ENCODE data around the gene QRFPR.

QRFPR gene

GRCh38 chr4:121336706-121337105 is 44.1 kb downstream of the QRFPR start:
- Histone ChIP-seq H3K27me3 (ENCODE audit: low read depth, low read length) (no peaks in the 10 kb centered on the region), H2AFZ (ENCODE audit: low read depth, low read length) (no peak overlapping the region), H3K79me2 (ENCODE audit: low read length) (no peaks in the 10 kb centered on the region), H3K36me3 (replicated peaks; ENCODE audit: low read depth, low read length) (no peaks in the 10 kb centered on the region), H3K4me3 (ENCODE audit: low read length) (no peak overlapping the region), H3K9ac (ENCODE audit: low read length) (no peak overlapping the region), H3K9me3 (ENCODE audit: insufficient read depth, low read length) (no peaks in the 10 kb centered on the region), H4K20me1 (ENCODE audit: insufficient read depth, low read length) (no peaks in the 10 kb centered on the region), H3K4me2 (ENCODE audit: low read length) (no peak overlapping the region), H3K27ac (ENCODE audit: low read length) (no peak overlapping the region), H3K4me1 (ENCODE audit: low read length) (peaks cover 4% of the 10 kb centered on the region; the same call in 1 of the 2 replicates)
- TF ChIP-seq EZH2phosphoT487 (IDR thresholded peaks at IDR 0.05; ENCODE audit: low read depth) (no peak), CTCF (IDR thresholded peaks at IDR 0.05; ENCODE audit: low read depth, low read length) (no peak)

GRCh38 chr4:121330180-121330665 is 50.6 kb downstream of the QRFPR start:
- Histone ChIP-seq H2AFZ (ENCODE audit: low read depth, low read length) (no peak overlapping the region), H3K4me1 (ENCODE audit: low read length) (peaks cover 4% of the 10 kb centered on the region; the same call in 1 of the 2 replicates), H3K36me3 (replicated peaks; ENCODE audit: low read depth, low read length) (no peaks in the 10 kb centered on the region), H4K20me1 (ENCODE audit: insufficient read depth, low read length) (no peaks in the 10 kb centered on the region), H3K27ac (ENCODE audit: low read length) (no peak overlapping the region), H3K27me3 (ENCODE audit: low read depth, low read length) (peaks cover 30% of the 10 kb centered on the region), H3K4me2 (ENCODE audit: low read length) (no peak overlapping the region), H3K79me2 (ENCODE audit: low read length) (no peaks in the 10 kb centered on the region), H3K9ac (ENCODE audit: low read length) (no peak overlapping the region), H3K4me3 (ENCODE audit: low read length) (no peak overlapping the region), H3K9me3 (ENCODE audit: insufficient read depth, low read length) (no peaks in the 10 kb centered on the region)
- TF ChIP-seq EZH2phosphoT487 (IDR thresholded peaks at IDR 0.05; ENCODE audit: low read depth) (no peak), CTCF (IDR thresholded peaks at IDR 0.05; ENCODE audit: low read depth, low read length) (no peak)

- TF ChIP-seq CTCF (IDR thresholded peaks at IDR 0.05; ENCODE audit: low read depth, low read length) (no peak), EZH2phosphoT487 (IDR thresholded peaks at IDR 0.05; ENCODE audit: low read depth) (no peak)
- H3K27ac ChIP-seq (ENCODE audit: low read length): no peak overlapping the region
- no peaks in the 10 kb centered on the region for H3K9me3 ChIP-seq (ENCODE audit: insufficient read depth, low read length)
- H3K9ac ChIP-seq (ENCODE audit: low read length): no peak overlapping the region
- no peaks in the 10 kb centered on the region for H4K20me1 ChIP-seq (ENCODE audit: insufficient read depth, low read length)
- H3K4me3 ChIP-seq (ENCODE audit: low read length): no peak overlapping the region
- H3K36me3 ChIP-seq (replicated peaks; ENCODE audit: low read depth, low read length): no peaks in the 10 kb centered on the region
- H3K27me3 ChIP-seq (ENCODE audit: low read depth, low read length): peaks cover 49% of the 10 kb centered on the region
- H2AFZ ChIP-seq (ENCODE audit: low read depth, low read length): no peak overlapping the region
- no peaks in the 10 kb centered on the region for H3K4me1 ChIP-seq (ENCODE audit: low read length)
- H3K4me2 ChIP-seq (ENCODE audit: low read length): no peak overlapping the region
- no peaks in the 10 kb centered on the region for H3K79me2 ChIP-seq (ENCODE audit: low read length)
These were observed 54.2 kb downstream of the QRFPR start for GRCh38 chr4:121326597-121326996.

- Histone ChIP-seq H3K27me3 (ENCODE audit: low read depth, low read length) (peaks cover 43% of the 10 kb centered on the region), H3K79me2 (ENCODE audit: low read length) (no peaks in the 10 kb centered on the region), H3K27ac (ENCODE audit: low read length) (no peak overlapping the region), H3K36me3 (replicated peaks; ENCODE audit: low read depth, low read length) (no peaks in the 10 kb centered on the region), H2AFZ (ENCODE audit: low read depth, low read length) (no peak overlapping the region), H3K4me1 (ENCODE audit: low read length) (no peaks in the 10 kb centered on the region), H4K20me1 (ENCODE audit: insufficient read depth, low read length) (no peaks in the 10 kb centered on the region), H3K9ac (ENCODE audit: low read length) (no peak overlapping the region), H3K4me3 (ENCODE audit: low read length) (no peak overlapping the region), H3K4me2 (ENCODE audit: low read length) (no peak overlapping the region), H3K9me3 (ENCODE audit: insufficient read depth, low read length) (no peaks in the 10 kb centered on the region)
- TF ChIP-seq EZH2phosphoT487 (IDR thresholded peaks at IDR 0.05; ENCODE audit: low read depth) (no peak), CTCF (IDR thresholded peaks at IDR 0.05; ENCODE audit: low read depth, low read length) (no peak)
These were observed 56.5 kb downstream of the QRFPR start for GRCh38 chr4:121324331-121324730.

Data from OCI-LY3 (cell line).